ENCODE measurements around the gene RGL4.

- no peak for TF ChIP-seq CTCF (IDR thresholded peaks at IDR 0.05)
- TF ChIP-seq POLR2A (IDR thresholded peaks at IDR 0.05), result no peak
Measured at GRCh38 chr22:23678133-23678532, 12.7 kb upstream of the RGL4 start.
